NCI-H2196 (cell line): Measurements from ENCODE around the gene TMEM219.
"Not testable (repeated sequence)": the region's sequence is repeated elsewhere in the genome, so short reads cannot be mapped to it uniquely, and the experiment has no call there.

Experiments used
- DNase-seq: peaks from one replicate; lab custom pipeline; 2025; ENCODE audit not compliant: unreplicated experiment; lab: John Stamatoyannopoulos, UW

The TMEM219 gene

DNA sequence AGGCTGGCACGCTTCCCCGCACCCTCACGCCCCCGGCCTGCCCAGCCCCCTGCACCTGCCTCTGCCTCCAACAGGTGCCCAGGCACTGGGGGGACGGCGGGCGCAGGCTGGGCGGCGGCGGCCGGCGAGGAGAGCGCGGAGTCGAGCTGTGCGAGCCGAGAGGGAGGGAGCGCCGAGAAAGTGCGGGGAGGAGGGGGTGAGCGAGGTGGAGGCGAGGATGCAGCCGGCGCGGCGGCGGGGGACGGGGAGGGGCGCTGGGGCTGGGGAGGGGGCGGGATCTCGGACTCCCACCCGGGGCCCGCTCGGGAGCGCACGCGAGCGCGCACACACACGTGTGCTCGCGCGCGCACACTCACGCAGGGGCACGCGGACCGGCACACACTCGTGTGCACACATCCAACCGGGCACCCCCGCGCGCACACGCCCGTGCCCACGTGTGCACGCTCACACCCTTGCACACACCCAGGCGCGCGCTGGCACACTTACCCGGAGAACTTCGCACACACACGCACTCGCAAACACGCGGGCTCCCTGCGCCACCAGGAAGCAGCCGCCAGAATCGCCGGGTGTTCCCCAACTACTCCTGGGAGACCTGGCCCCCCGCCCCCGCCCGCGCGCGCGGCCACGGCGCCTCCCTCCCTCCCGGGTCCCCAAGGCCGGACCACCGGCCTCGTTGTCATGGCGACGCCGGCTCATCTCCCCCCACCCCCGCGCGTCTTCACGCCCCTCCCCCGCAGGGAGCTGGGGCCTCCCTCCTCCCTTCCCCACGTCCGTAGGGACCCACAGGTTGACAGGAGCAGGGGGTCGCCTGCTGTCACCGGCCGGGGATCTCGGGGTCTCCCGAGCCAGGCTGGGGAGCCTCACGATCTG is 49.2 kb downstream of the TMEM219 start, which contains the start of gene DOC2A:
Gene DOC2A (minus strand): TSS at position 184 of the 870 bp plus-strand sequence. CDS start 805 bp downstream, outside the sequence.
- peak; percentile 49 for DNase-seq

DNA sequence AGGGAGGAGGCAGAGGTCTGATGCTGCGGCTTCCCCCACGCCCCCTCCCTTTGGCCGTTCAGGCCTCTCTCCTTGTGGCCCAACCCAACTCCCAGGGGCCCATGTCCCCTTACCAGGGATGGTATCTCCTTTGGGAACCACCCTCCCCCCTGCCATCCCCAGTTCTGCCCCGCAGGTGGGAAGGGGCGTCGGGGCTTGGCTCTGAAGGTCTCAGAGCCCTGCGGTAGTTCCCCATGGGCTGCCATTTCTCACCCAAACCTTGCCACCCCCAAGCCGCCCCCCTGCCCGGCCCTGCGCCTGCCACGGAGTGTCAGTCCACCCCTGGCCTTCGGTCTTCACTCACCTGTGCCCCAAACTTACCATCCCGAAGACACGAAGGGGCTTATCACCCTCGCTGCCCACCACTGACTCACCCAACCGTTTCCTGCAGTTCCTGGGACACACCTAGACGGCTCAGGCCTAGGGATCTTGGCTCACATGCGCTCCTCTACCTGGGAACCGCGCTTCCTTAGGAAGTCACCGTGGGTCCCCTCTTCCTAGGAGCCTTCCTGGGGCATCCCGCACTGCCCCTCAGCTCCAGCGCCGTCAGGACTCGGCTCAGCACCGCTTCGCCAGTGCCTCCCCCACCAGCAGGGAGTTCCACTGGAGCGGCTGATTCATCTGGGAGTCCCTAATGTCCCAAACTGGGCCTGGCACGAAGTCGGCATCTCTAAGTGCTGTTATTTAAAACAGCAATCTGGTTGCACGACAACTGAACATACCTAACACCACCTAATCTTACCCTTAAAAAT is 50.0 kb downstream of the TMEM219 start:
- no peak for DNase-seq

DNA sequence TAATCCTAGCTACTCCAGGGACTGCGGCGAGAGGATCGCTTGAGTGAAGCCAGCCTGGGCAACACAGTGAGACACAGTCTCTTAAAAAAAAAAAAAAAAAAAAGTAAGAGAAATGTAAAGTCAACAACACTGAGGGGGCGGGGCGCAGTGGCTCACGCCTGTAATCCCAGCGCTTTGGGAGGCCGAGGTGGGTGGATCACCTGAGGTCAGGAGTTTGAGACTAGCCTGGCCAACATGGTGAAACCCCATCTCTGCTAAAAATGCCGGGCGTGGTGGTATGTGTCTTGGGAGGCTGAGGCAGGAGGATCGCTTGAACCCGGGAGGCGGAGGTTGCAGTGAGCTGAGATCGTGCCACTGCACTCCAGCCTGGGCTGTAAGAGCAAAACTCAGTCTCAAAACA is 50.7 kb downstream of the TMEM219 start:
- DNase-seq, result not testable (repeated sequence)

DNA sequence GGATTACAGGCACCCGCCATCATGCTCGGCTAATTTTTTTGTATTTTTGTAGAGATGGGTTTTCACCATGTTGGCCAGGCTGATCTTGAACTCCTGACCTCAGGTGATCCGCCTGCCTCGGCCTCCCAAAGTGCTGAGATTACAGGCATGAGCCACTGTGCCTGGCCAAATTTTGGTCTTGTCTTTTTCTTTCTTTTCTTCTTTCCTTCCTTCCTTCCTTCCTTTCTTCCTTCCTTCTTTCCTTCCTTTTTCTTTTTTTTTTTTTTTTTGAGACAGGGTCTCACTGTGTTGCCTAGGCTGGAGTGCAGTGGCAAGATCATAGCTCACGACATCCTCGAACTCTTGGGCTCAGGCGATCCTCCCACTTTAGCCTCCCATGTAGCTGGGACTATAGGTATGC is 53.6 kb downstream of the TMEM219 start:
- DNase-seq, result not testable (repeated sequence)

DNA sequence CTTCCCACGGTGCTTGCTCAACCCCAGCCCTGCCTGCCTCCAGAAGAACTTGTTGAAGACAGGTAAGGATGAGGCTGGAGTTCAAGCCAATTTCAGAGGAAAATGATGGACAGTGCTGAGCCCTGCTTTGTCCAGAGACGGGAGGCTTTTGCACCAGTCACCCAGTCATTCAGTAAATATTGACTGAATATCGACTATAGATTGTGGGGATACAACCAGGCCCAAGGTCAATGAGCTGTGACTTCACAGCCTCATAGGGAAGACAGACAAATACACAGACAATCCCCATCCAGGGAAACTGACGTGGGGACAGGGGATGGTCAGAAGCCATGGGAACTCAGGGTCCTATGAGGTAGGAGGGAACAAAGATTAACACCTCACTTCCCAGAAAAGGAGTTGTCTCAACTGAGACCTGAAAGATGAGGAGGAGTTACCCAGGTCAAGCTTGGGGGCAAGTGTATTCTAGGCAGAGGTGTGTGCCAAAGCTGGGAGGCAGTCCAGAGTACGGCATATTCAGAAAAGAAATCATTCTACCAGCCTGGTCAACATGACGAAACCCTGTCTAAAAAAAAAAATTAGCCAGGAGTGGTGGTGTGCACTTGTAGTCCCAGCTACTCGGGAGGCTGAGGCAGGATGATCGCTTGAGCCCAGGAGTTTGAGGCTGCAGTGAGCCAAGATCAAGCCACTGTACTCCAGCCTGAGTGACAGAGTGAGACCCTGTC is 54.8 kb downstream of the TMEM219 start:
- DNase-seq, result no peak

DNA sequence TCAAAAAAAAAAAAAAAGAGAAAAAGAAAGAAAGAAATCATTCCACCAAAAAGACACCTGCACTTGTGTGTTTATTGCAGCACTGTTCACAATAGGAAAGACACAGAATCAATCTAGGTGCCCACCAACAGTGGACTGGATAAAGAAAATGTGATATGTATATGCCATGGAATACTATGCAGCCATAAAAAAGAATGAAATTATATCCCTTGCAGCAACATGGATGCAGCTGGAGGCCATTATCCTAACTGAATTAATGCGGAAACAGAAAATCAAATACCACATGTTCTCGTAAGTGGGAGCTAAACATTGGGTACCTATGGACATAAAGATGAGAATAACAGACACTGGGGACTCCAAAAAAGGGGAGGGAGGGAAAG is 55.4 kb downstream of the TMEM219 start:
- no peak for DNase-seq

DNA sequence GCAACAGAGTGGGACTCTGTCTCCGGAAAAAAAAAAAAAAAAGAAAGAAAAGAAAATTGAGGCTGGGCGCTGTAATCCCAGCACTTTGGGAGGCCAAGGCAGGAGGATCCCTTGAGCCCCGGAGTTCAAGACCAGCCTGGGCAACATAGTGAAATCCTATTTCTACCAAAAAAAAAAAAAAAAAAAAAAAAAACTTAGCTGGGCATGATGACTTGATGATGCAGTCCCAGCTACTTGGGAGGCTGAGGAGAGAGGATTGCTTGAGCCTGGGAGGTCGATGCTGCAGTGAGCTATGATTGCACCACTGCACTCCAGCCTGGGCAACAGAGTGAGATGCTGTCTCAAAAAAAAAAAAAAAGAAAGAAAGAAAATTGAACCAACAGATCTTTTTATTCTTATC is 56.1 kb downstream of the TMEM219 start:
- DNase-seq, result not testable (repeated sequence)

DNA sequence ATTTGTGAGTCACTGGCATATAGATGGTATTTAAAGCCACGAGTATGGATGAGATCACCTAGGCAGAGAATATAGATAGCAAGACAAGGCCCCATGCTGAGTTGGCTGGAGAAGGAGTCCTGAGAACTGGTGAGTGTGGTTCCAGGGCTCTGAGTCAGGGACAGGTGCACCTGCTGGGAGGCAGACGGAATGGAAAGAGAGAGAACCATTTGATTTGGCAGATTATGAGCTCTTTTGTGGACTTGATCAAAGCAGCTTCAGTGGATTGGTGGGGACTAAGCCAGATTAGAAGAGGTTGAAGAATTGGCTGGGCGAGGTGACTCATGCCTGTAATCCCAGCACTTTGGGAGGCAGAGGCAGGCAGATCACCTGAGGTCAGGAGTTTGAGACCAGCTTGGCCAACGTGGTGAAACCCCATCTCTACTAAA is 56.9 kb downstream of the TMEM219 start:
- DNase-seq, result peak; percentile 37
